Keratinocyte (primary cell): ENCODE results near the gene CTXN1.

Experiments used
- CTCF ChIP-seq, 3 experiments: IDR thresholded peaks in 1 of 3; conservative IDR thresholded peaks in 1 of 3; optimal IDR thresholded peaks in 1 of 3; 2 replicates in 2 of 3; 3 replicates in 1 of 3; pipeline versions ENCODE3 to v1.5.1; 2011; ENCODE audit warnings: low read length in 3 of 3, mild to moderate bottlenecking in 3 of 3, moderate library complexity in 2 of 3, control low read depth in 1 of 3, inconsistent platforms in 1 of 3; ENCODE audit not compliant: insufficient read depth in 2 of 3; ENCODE audit errors: extremely low read depth in 1 of 3
- EZH2 ChIP-seq: IDR thresholded peaks from one replicate; pipeline ENCODE4 v1.6.1; 2012; ENCODE audit warnings: inconsistent platforms, mild to moderate bottlenecking, low read length, moderate library complexity

GRCh38 chr19:7932930-7933300, 7.0 kb upstream of the CTXN1 start:
- TF ChIP-seq CTCF (optimal IDR thresholded peaks at IDR 0.05 in 1 of 3, IDR thresholded peaks at IDR 0.05 in 1 of 3, conservative IDR thresholded peaks at IDR 0.05 in 1 of 3; ENCODE audit: extremely low read depth in 1 of 3, insufficient read depth in 2 of 3, low read length in 3 of 3): no peak
- TF ChIP-seq EZH2: no peak
